Muscle layer of colon (tissue), 2 donors: Measurements from ENCODE around the gene ZFP37.
A peak's percentile ranks its signal among the peaks of the same experiment; 100 is the strongest.

Source experiments
- H3K27ac ChIP-seq: one replicate; pipeline ENCODE4 v1.7.0; 2013; ENCODE audit warnings: low read depth, mild to moderate bottlenecking, low read length, moderate library complexity
- H3K27me3 ChIP-seq, 2 donors: one replicate each; pipeline ENCODE4 v1.7.0; 2013; ENCODE audit warnings: low read length in 2 of 2, mild to moderate bottlenecking in 2 of 2; ENCODE audit not compliant: insufficient read depth in 2 of 2, control insufficient read depth in 1 of 2
- H3K36me3 ChIP-seq: one replicate; pipeline ENCODE4 v1.7.0; 2013; ENCODE audit warnings: mild to moderate bottlenecking, low read length; ENCODE audit not compliant: insufficient read depth
- H3K4me1 ChIP-seq: one replicate; pipeline ENCODE4 v1.7.0; 2013; ENCODE audit warnings: mild to moderate bottlenecking, low read length; ENCODE audit not compliant: insufficient read depth
- H3K4me3 ChIP-seq, 2 donors: one replicate each; pipeline ENCODE4 v1.7.0; 2013; ENCODE audit warnings: low read length in 2 of 2, low read depth in 1 of 2, mild to moderate bottlenecking in 1 of 2, moderate library complexity in 1 of 2
- H3K9ac ChIP-seq: one replicate; pipeline ENCODE4 v1.7.0; 2013; ENCODE audit warnings: low read length
- H3K9me3 ChIP-seq: one replicate; pipeline ENCODE4 v1.7.0; 2013; ENCODE audit warnings: mild to moderate bottlenecking, low read length
- donor health status: abdominal sarcoma.
- donor health status: Adenocarcinoma of cecum.

Gene ZFP37

DNA sequence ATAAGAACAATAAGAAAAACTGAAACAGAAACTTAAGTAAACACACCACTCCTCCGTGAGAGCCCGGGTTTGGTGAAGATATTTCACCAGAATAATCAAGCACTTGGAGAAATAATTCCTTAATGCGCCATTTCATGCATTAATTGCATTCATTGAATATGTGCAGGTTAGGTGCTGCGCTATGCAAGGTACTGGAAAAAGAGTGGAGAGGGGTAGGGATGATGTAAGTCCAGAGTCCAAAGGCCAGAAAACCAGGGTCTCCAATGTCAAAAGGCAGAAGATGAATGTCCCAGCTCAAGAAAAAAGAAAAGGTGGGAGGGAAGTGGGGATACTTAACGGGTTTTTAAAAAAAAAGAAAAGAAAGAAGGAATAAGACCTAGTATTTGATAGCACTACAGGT, 669 bp upstream of the ZFP37 start:
- no peak overlapping the region for H3K27ac ChIP-seq

DNA sequence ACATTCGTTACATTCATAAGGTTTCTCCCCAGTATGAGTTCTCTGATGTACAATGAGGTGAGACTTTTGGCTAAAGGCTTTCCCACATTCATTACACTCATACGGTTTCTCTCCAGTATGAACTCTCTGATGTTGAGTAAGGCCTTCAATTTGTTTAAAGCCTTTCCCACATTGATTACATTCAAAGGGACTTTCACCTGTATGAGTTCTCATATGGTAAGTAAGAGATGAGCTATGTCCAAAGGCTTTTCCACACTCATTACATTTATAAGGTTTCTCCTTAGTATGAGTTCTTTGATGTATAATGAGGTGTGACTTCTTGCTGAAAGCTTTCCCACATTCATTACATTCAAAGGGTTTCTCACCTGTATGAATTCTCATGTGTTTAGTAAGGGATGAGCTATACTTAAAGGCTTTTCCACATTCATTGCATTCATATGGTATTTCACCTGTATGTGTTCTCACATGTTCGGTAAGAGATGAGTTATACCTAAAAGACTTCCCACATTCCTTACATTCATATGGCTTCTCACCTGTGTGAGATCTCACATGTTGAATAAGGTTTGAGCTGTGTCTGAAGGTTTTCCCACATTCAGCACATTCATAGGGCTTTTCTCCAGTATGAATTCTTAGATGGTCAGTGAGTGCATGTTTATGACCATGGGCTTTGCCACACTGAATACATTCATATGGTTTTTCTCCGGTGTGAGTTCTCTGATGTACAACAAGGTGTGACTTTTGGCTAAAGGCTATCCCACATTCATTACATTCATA, 13.5 kb downstream of the ZFP37 start:
- peaks cover 81% of the 10 kb centered on the region for H3K9me3 ChIP-seq
- no peaks in the 10 kb centered on the region for H3K27me3 ChIP-seq
- no peak overlapping the region for H3K9ac ChIP-seq
- H3K27ac ChIP-seq, result no peak overlapping the region
- peak overlapping the region in 1 of 2 donors; percentile 32 for H3K4me3 ChIP-seq
- H3K4me1 ChIP-seq, result no peaks in the 10 kb centered on the region
- H3K36me3 ChIP-seq, result peaks cover 36% of the 10 kb centered on the region

More for the DNA sequence above, 669 bp upstream of the ZFP37 start:
- Histone ChIP-seq H3K4me1 (peaks cover 4% of the 10 kb centered on the region), H3K9me3 (peaks cover 34% of the 10 kb centered on the region), H3K4me3 (peak overlapping the region; percentile 100), H3K9ac (peak overlapping the region; percentile 47), H3K27me3 (peaks cover 10 to 17% of the 10 kb centered on the region in 2 donors), H3K36me3 (no peaks in the 10 kb centered on the region)

- Histone ChIP-seq H3K4me3 (no peak overlapping the region), H3K36me3 (no peaks in the 10 kb centered on the region), H3K27me3 (no peaks in the 10 kb centered on the region), H3K27ac (no peak overlapping the region), H3K9me3 (peaks cover 28% of the 10 kb centered on the region), H3K4me1 (no peaks in the 10 kb centered on the region), H3K9ac (no peak overlapping the region)
These were observed 30.3 kb downstream of the ZFP37 start for GRCh38 chr9:113026200-113026599.

- peaks cover 16% of the 10 kb centered on the region for H3K9me3 ChIP-seq
- H3K4me3 ChIP-seq, result no peak overlapping the region
- no peaks in the 10 kb centered on the region for H3K36me3 ChIP-seq
- no peaks in the 10 kb centered on the region for H3K4me1 ChIP-seq
- no peak overlapping the region for H3K27ac ChIP-seq
- no peak overlapping the region for H3K9ac ChIP-seq
- no peaks in the 10 kb centered on the region for H3K27me3 ChIP-seq
These were observed 38.3 kb downstream of the ZFP37 start for GRCh38 chr9:113018247-113018646.

DNA sequence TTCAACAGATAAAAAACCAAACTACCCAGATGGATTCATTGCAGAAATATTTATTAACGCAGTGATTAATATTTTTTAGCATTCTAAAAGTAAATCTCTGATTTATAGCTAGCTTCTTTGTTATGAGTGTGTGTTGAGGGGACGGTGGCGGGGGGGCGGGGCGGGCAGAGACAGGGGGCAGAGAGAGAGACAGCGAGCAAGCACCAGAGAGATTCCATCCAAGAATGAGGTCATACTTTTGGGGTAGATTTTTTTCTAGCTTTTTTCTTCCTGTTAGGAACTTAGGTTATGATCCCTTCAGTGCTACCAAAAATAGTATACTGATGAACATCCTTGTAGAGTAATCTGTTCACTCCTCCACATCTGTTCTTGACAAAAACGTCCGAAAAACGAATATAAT, 44.0 kb downstream of the ZFP37 start:
- H3K27ac ChIP-seq, result no peak overlapping the region
- H3K4me3 ChIP-seq, result peak overlapping the region in 1 of 2 donors; percentile 21
- H3K27me3 ChIP-seq, result no peaks in the 10 kb centered on the region
- peaks cover 11% of the 10 kb centered on the region for H3K9me3 ChIP-seq
- H3K9ac ChIP-seq, result no peak overlapping the region
- no peaks in the 10 kb centered on the region for H3K36me3 ChIP-seq
- H3K4me1 ChIP-seq, result no peaks in the 10 kb centered on the region

- H3K9me3 ChIP-seq, result peaks cover 6% of the 10 kb centered on the region
- no peaks in the 10 kb centered on the region for H3K27me3 ChIP-seq
- no peaks in the 10 kb centered on the region for H3K36me3 ChIP-seq
- H3K27ac ChIP-seq, result no peak within 1 kb of the TSS
- H3K4me3 ChIP-seq, result peak within 1 kb of the TSS; percentile 21 to 52
- H3K9ac ChIP-seq, result no peak within 1 kb of the TSS
- no peaks in the 10 kb centered on the region for H3K4me1 ChIP-seq
These were observed 44.6 kb downstream of the ZFP37 start, which contains the start of gene ZNF883 for GRCh38 chr9:113011911-113012381. TSS of gene ZNF883 (minus strand) at chr9:113012192.

- no peak overlapping the region for H3K4me3 ChIP-seq
- H3K9me3 ChIP-seq, result peaks cover 19% of the 10 kb centered on the region
These were observed 50.7 kb downstream of the ZFP37 start for GRCh38 chr9:113005777-113006176.

DNA sequence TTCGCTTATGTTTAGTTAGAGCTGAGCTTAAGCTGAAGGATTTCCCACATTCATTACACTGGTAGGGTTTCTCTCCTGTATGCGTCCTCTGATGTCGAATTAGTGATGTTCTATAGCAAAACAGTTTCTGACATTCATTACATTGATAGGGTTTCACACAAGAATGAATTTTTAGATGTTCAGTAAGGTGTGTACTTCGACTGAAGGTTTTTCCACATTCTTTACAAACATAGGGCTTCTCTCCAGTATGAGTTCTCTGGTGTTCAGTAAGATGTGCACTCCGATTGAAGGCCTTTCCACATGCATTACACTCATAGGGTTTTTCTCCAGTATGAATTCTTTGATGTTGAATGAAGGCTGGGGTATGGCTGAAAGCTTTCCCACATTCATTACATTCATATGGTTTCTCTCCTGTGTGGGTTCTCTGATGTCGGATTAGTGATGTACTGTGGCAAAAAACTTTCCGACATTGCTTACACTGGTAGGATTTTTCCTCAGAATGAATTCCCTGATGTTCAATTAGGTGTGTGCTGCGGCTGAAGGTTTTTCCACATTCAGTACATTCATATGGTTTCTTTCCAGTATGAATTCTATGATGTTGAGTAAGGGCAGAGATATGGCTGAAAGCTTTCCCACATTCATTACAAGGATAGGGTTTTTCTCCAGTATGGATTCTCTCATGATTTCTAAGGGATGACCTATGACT, 59.1 kb downstream of the ZFP37 start:
- Histone ChIP-seq H3K27ac (no peak overlapping the region), H3K36me3 (peaks cover 12% of the 10 kb centered on the region), H3K4me1 (no peaks in the 10 kb centered on the region), H3K9me3 (peaks cover 46% of the 10 kb centered on the region), H3K9ac (no peak overlapping the region), H3K4me3 (no peak overlapping the region), H3K27me3 (no peaks in the 10 kb centered on the region)

More at GRCh38 chr9:113005777-113006176, 50.7 kb downstream of the ZFP37 start:
- no peaks in the 10 kb centered on the region for H3K4me1 ChIP-seq
- H3K27me3 ChIP-seq, result no peaks in the 10 kb centered on the region
- H3K36me3 ChIP-seq, result no peaks in the 10 kb centered on the region
- H3K27ac ChIP-seq, result no peak overlapping the region
- H3K9ac ChIP-seq, result no peak overlapping the region
